ENCODE data around the gene ADAM17.

DNA sequence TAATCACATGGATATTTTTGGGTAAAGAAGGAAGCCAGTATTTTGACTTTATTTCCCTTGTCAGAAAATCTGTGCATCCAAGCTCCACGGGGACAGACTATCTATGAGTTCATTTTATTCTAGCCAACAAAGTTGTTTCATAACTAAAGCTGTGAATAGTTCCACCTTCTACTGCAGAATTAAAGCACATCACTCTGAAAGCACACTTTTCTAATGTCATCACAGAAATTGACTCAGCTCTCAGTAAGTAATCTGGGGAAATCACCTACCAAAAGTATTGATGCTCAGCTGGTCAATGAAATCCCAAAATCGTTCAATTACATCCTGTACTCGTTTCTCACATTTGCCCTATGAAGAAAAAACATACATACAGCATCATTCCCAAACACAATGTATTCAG, 62.2 kb downstream of the ADAM17 start:
- no peak for TF ChIP-seq CTCF (conservative IDR thresholded peaks at IDR 0.05; ENCODE audit: low read length)
- TF ChIP-seq EZH2phosphoT487 (IDR thresholded peaks at IDR 0.05; ENCODE audit: borderline replicate concordance, low read depth, low read length), result no peak

Data from OCI-LY7 (cell line).